HG02840 (cell line): ENCODE measurements around the gene THOC1.
A peak's percentile ranks its signal among the peaks of the same experiment; 100 is the strongest.
"Not testable (repeated sequence)": the region's sequence is repeated elsewhere in the genome, so short reads cannot be mapped to it uniquely, and the experiment has no call there.

Source experiments
- ATAC-seq: cut with Tn5 transposase; IDR thresholded peaks from one replicate; pipeline ENCODE4 v1.9.1; 2021; ENCODE audit warnings: mild to moderate bottlenecking, moderate library complexity, moderate number of reproducible peaks; ENCODE audit not compliant: unreplicated experiment, low FRiP score

Gene THOC1, protein sequence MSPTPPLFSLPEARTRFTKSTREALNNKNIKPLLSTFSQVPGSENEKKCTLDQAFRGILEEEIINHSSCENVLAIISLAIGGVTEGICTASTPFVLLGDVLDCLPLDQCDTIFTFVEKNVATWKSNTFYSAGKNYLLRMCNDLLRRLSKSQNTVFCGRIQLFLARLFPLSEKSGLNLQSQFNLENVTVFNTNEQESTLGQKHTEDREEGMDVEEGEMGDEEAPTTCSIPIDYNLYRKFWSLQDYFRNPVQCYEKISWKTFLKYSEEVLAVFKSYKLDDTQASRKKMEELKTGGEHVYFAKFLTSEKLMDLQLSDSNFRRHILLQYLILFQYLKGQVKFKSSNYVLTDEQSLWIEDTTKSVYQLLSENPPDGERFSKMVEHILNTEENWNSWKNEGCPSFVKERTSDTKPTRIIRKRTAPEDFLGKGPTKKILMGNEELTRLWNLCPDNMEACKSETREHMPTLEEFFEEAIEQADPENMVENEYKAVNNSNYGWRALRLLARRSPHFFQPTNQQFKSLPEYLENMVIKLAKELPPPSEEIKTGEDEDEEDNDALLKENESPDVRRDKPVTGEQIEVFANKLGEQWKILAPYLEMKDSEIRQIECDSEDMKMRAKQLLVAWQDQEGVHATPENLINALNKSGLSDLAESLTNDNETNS

GRCh38 chr18:267688-268552 is at the start of gene THOC1:
THOC1 (minus strand) TSS chr18:268047; CDS start chr18:268019, 28 bp downstream.
- peak; percentile 92 for ATAC-seq

DNA sequence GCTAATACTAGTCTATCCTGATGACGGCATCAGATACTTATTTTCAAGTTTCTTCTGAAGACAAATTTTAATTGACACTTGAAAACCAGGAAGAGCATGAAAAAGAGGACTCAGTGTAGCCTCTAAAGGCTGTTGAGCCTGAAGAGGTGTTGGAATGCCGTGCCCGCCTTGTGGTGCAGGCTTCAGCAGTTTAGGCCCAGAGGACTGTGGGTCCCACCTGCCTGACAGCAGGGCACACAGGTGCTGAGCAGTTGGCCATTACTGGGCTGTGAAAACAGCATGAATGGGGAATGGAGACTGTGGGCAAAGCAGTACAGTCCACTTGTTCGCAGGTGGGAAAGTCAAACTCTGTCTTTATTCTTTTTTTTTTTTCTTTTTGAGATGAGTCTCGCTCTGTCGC is 49.8 kb upstream of the THOC1 start:
- ATAC-seq, result no peak

GRCh38 chr18:316393-316792 is 48.5 kb upstream of the THOC1 start:
- ATAC-seq, result no peak

DNA sequence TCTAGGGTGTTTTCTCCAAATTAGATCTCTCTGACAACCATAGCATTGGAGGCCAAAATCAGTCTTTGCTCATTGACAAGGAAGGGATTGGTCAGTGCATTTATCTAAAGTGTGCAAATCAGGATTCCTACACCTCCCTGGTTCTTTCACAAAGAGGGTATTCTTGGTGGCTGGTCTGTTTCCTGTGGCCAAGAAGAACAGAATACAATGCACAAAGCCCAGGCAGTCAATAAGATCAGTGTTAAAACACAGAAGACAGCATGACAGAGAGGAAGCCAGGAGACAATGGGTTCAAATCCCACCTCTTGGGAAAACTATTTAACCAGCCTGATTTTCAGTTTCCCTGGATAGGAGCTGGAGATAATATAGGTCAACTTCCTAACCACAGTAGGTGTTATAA is 46.1 kb upstream of the THOC1 start:
- no peak for ATAC-seq

GRCh38 chr18:312415-312814 is 44.6 kb upstream of the THOC1 start:
- no peak for ATAC-seq

DNA sequence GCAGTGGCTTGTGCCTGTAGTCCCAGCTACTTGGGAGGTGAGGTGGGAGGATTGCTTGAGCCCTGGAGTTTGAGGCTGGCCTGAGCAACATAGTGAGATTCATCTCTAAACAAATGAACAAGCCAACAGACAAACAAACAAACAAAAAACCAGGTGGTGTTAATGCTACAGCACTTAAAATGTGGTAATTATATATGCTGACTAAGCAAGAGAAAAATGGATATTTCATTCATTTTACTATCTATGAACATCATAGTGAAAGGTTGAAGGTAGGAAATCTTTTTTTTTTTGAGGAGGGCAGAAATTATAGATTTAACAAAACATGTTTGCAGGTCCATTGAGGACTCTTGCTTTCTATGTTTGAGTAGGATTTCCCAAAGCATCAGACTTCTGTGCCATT is 42.2 kb upstream of the THOC1 start:
- no peak for ATAC-seq

- ATAC-seq, result not testable (repeated sequence)
Observed at GRCh38 chr18:308086-308485, 40.2 kb upstream of the THOC1 start.

- ATAC-seq, result no peak
Observed at GRCh38 chr18:306608-307255, 38.9 kb upstream of the THOC1 start.

GRCh38 chr18:305003-305501 is 37.2 kb upstream of the THOC1 start:
- ATAC-seq, result no peak

- ATAC-seq, result no peak
Observed at GRCh38 chr18:303607-304006, 35.8 kb upstream of the THOC1 start.

- ATAC-seq, result no peak
Observed at GRCh38 chr18:303011-303410, 35.2 kb upstream of the THOC1 start.

- no peak for ATAC-seq
Observed at GRCh38 chr18:302097-302496, 34.2 kb upstream of the THOC1 start.

GRCh38 chr18:297936-298335 is 30.1 kb upstream of the THOC1 start:
- no peak for ATAC-seq

GRCh38 chr18:295756-296490 is 28.1 kb upstream of the THOC1 start:
- no peak for ATAC-seq

- no peak for ATAC-seq
Observed at GRCh38 chr18:294566-294965, 26.7 kb upstream of the THOC1 start.

DNA sequence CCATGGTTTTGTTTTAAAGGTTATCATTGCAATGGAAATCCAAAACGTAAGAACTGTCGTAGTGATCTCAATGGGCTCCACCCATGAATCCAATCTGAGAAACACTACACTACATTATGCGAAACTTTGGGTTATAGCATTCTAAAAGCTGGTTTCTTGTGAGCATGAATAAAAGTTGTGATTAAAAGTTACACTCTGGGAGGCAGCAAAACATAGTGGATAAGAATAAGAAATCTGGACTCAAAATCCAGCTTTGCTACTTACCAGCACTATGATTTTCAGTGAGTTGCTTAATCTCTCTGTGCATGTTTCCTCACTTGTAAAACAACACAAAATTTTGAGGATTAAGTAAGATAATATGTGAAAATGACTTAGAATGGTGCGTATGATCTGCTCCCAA is 25.7 kb upstream of the THOC1 start:
- no peak for ATAC-seq

- no peak for ATAC-seq
Observed at GRCh38 chr18:292271-292670, 24.4 kb upstream of the THOC1 start.

- not testable (repeated sequence) for ATAC-seq
Observed at GRCh38 chr18:289970-290369, 22.1 kb upstream of the THOC1 start.

DNA sequence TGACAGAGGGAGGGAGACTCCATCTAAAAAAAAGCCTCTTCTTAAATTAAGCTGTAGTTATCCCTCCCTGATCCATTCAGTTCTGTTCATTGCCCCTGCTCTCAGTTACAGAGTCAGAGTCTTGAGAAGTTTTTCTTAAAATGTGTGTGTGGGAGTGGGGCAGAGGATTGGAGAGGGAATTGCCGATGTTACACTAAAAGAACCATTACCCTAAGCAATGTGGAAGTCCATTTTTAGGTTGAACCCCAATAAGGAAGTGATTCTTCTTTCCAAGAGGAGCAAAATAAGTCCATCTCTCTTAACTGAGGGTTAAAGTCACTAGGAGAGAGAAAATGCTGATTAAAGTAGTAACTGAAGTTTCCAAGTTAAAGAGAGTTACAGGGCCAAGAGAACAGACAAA is 21.2 kb upstream of the THOC1 start:
- ATAC-seq, result no peak
